Neural crest cell (in vitro differentiated cells): ENCODE results near the gene WASF2. TPM values are rescaled to one million over a fixed set of nuclear protein-coding genes. Genes with fewer than 3 reads are reported as not detected.
A peak's percentile ranks its signal among the peaks of the same experiment; 100 is the strongest.

ENCODE experiments used
- DNase-seq: peaks from one replicate; pipeline ENCODE4 v3.0.0; 2021; ENCODE audit warnings: low read depth, mixed read lengths, low spot score
- H3K27ac Mint-ChIP-seq: one replicate; pipeline ENCODE4 v1.8.0; 2021; ENCODE audit warnings: mild to moderate bottlenecking, mixed read lengths; ENCODE audit not compliant: unreplicated experiment
- H3K27me3 Mint-ChIP-seq: 2 replicates; pipeline ENCODE4 v1.8.0; 2021; ENCODE audit warnings: low read depth, mild to moderate bottlenecking, mixed read lengths
- H3K36me3 Mint-ChIP-seq: 2 replicates; pipeline ENCODE4 v1.8.0; 2021; ENCODE audit warnings: low read depth, mild to moderate bottlenecking, mixed read lengths
- H3K4me1 Mint-ChIP-seq: 2 replicates; pipeline ENCODE4 v1.8.0; 2021; ENCODE audit warnings: mixed read lengths
- H3K4me3 Mint-ChIP-seq: one replicate; pipeline ENCODE4 v1.8.0; 2021; ENCODE audit warnings: mild to moderate bottlenecking, mixed read lengths
- H3K9me3 Mint-ChIP-seq: 2 replicates; pipeline ENCODE4 v1.8.0; 2021; ENCODE audit warnings: mixed read lengths
- total RNA-seq: library from RNA; stranded (reverse); gene quantifications from 2 replicates; pipeline ENCODE4 v1.2.1, GENCODE V29; 2021
- TF ChIP-seq, protein P1 (sequence below): fragments of 200-600 bp; sonication (generic); conservative IDR thresholded peaks from 2 replicates; pipeline ENCODE4 v1.5.0; 2021; ENCODE audit warnings: antibody characterized with exemption, mild to moderate bottlenecking

Gene WASF2
- total RNA-seq, 1 donor from 2014 or later: 81.9 TPM

GRCh38 chr1:27527890-27528817 is 38.2 kb upstream of the WASF2 start:
- Mint-ChIP-seq H3K36me3 (no peaks in the 10 kb centered on the region), H3K9me3 (no peaks in the 10 kb centered on the region), H3K27ac (peak overlapping the region; percentile 83), H3K4me1 (peaks cover 63% of the 10 kb centered on the region), H3K27me3 (peaks cover 21% of the 10 kb centered on the region), H3K4me3 (peak overlapping the region; percentile 85)
- TF ChIP-seq, protein P1, sequence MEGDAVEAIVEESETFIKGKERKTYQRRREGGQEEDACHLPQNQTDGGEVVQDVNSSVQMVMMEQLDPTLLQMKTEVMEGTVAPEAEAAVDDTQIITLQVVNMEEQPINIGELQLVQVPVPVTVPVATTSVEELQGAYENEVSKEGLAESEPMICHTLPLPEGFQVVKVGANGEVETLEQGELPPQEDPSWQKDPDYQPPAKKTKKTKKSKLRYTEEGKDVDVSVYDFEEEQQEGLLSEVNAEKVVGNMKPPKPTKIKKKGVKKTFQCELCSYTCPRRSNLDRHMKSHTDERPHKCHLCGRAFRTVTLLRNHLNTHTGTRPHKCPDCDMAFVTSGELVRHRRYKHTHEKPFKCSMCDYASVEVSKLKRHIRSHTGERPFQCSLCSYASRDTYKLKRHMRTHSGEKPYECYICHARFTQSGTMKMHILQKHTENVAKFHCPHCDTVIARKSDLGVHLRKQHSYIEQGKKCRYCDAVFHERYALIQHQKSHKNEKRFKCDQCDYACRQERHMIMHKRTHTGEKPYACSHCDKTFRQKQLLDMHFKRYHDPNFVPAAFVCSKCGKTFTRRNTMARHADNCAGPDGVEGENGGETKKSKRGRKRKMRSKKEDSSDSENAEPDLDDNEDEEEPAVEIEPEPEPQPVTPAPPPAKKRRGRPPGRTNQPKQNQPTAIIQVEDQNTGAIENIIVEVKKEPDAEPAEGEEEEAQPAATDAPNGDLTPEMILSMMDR: no peak
- peak; percentile 30 for DNase-seq

DNA sequence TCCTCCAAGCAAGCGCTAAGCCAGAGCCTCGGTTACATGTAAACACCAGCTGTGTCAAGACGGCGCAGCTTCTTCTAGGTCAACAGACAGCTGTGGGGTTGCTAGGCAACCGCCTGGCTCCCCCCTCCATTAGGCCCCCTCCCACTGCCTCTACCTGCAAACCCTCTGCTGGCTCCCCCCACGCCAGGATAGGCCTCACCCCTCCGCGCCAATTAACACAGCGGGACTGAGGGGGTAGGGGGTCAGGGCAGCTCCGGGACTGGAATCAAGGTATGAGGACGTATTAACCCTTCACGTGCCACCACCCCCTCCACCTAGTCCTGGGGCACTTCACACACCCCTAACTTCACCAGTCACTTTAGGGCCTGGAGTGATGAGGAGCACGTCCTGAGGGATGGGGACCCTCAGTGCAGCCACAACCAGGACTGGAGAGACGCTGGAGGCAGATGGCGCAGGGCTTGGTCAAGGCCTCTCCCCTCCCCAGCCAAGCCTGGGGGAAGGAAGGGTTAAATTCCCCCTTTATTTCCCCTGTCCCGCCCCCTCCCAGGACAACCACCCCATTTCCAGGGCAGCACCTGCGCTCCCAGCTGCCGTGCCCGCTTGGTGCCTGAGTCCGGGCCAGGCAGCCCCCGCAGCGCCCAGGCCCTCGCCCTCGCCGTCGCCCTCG is 37.4 kb upstream of the WASF2 start:
- Mint-ChIP-seq H3K36me3 (no peaks in the 10 kb centered on the region), H3K27me3 (peaks cover 21% of the 10 kb centered on the region), H3K4me3 (peak overlapping the region; percentile 78), H3K27ac (no peak overlapping the region), H3K9me3 (no peaks in the 10 kb centered on the region), H3K4me1 (peaks cover 66% of the 10 kb centered on the region)
- peak; percentile 33 for DNase-seq
- TF ChIP-seq, protein P1: no peak

DNA sequence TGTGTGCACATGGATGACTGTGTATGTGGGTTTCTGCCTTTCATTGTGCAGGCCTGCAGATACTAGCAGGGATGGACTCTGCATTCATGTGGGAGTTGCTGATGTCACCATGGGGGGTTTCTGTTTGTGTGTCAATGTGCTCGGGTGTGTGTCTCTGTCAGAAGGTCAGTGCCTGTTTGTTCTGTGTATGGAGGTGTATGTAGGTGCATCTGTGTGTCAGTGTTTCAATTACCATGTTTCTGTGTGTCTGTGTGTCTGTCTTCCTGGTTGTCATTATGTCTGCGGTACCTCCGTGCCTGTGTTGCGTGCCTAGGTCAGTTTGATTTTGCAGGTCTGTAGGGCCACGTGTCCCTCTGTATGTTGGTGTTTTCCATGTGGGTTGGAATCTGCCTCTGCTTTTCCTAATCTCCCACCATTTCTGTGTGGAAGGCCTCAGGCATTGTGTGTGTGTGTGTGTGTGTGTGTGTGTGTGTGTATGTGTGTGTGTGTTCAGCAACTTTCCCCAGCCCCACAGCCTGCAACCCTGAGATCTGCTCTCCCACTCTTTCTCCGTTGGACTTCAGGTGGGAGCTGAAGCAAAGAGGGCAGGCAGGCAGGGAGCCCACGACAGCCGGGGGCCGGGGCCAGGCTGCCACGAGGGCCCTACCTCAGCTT is 36.7 kb upstream of the WASF2 start:
- peaks cover 73% of the 10 kb centered on the region for H3K4me1 Mint-ChIP-seq
- H3K27ac Mint-ChIP-seq: peak overlapping the region; percentile 89
- peak overlapping the region; percentile 78 for H3K4me3 Mint-ChIP-seq
- no peaks in the 10 kb centered on the region for H3K9me3 Mint-ChIP-seq
- TF ChIP-seq, protein P1: no peak
- DNase-seq: no peak
- no peaks in the 10 kb centered on the region for H3K36me3 Mint-ChIP-seq
- peaks cover 21% of the 10 kb centered on the region for H3K27me3 Mint-ChIP-seq

DNA sequence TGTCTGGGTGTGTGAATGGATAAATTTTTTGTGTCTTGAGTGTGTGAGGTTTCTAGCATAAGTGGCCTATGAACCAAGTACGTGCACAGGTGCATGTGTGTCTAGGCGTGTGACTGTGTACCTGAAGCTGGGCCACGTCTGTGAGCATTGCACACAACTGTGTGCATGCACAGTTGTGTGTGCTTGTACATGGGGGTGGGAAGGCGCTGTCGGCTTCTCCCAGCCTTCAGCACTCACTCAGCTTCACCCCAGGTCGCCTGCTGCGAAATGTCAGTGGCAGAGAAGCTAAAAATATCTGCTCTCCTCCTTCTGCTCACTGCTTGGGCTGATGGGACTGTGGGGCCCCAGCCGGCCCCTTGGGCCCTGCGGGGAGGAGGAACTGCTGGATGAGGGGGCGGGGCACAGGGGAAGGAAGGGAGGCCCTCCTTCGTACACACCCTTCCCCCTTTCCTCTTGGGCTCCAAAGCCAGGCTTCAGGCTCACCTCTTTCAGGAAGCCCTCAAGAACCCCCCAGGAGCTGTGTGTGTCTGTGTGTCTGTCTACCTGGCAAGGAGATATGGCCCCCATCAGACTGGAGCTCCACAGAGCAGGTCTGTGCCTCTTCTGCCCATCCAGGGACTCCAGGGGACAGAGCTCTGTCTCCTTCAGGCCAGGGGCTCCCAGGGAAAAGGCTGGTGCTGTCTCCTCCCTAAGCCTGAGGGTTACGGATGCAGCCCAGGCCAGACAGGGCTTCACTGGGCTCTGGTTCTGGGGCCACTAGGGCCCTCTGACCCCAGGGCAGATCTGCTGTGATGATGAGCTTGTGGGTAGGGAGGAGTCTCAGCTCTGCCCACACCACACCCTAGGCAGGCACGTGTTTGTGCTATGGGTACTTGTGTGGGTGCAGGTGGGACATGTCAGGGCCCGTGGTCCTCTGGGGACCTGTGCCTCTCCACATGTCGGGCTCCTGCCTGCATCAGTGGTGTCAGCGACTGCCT is 35.6 kb upstream of the WASF2 start:
- Mint-ChIP-seq H3K4me1 (peaks cover 81% of the 10 kb centered on the region), H3K27ac (peak overlapping the region; percentile 89), H3K27me3 (peaks cover 21% of the 10 kb centered on the region), H3K36me3 (no peaks in the 10 kb centered on the region), H3K4me3 (peak overlapping the region; percentile 76), H3K9me3 (no peaks in the 10 kb centered on the region)
- TF ChIP-seq, protein P1: no peak
- peak; percentile 51 for DNase-seq
